Suprapubic skin (tissue), 4 donors: ENCODE data around the gene PIWIL4.
"Not testable (repeated sequence)": the region's sequence is repeated elsewhere in the genome, so short reads cannot be mapped to it uniquely, and the experiment has no call there.

Experiments used
- CTCF ChIP-seq, 2 donors: fragments of 200-600 bp in 1 of 2; fragments of 450-650 bp in 1 of 2; sonication (generic) in 1 of 2; IDR thresholded peaks; one replicate each; pipeline ENCODE4 v1.5.1; 2016 to 2019; ENCODE audit warnings: antibody characterized with exemption in 2 of 2, mild to moderate bottlenecking in 1 of 2, moderate library complexity in 1 of 2
- EP300 ChIP-seq: sonication (generic); formaldehyde crosslinking; IDR thresholded peaks from one replicate; pipeline ENCODE4 v1.6.1; 2017; ENCODE audit warnings: antibody characterized with exemption
- POLR2A ChIP-seq, 2 donors: fragments of 450-650 bp; IDR thresholded peaks; one replicate each; pipeline ENCODE4 v1.6.1; 2017; ENCODE audit warnings: antibody characterized with exemption in 2 of 2, mild to moderate bottlenecking in 2 of 2, moderate library complexity in 2 of 2
- POLR2AphosphoS5 ChIP-seq, 3 donors: sonication (generic); formaldehyde crosslinking; IDR thresholded peaks; one replicate each; pipeline ENCODE4 v1.6.1; 2017; ENCODE audit warnings: antibody characterized with exemption in 3 of 3

GRCh38 chr11:94643186-94643585, 76.0 kb downstream of the PIWIL4 start:
- TF ChIP-seq CTCF (IDR thresholded peaks at IDR 0.05); POLR2AphosphoS5 (IDR thresholded peaks at IDR 0.05); POLR2A (IDR thresholded peaks at IDR 0.05); EP300: not testable (repeated sequence)
